Measurements from ENCODE around the gene NR1H2.

The NR1H2 gene

GRCh38 chr19:50380751-50381151 is 4.5 kb downstream of the NR1H2 start:
- no peak for TF ChIP-seq CTCF (IDR thresholded peaks at IDR 0.05)
- H3K4me3 ChIP-seq = no peak overlapping the region
- no peak overlapping the region for H3K27ac ChIP-seq
- DNase-seq (ENCODE audit: low spot score) = no peak

GRCh38 chr19:50381881-50382729 is 5.8 kb downstream of the NR1H2 start:
- Histone ChIP-seq H3K4me3 (no peak overlapping the region), H3K27ac (no peak overlapping the region)
- DNase-seq (ENCODE audit: low spot score) = no peak
- no peak for TF ChIP-seq CTCF (IDR thresholded peaks at IDR 0.05)

- no peak for DNase-seq (ENCODE audit: low spot score)
- H3K27ac ChIP-seq = peak overlapping the region; percentile 81 to 96
- TF ChIP-seq CTCF (IDR thresholded peaks at IDR 0.05) = no peak
- peak overlapping the region; percentile 79 for H3K4me3 ChIP-seq
These were observed 7.0 kb downstream of the NR1H2 start for GRCh38 chr19:50383001-50383851.

GRCh38 chr19:50383852-50384684 is 7.8 kb downstream of the NR1H2 start, which contains the start of gene POLD1:
Gene POLD1 (plus strand): TSS chr19:50384347. CDS start chr19:50398852, 14,505 bp downstream.
- peak; percentile 97 for DNase-seq (ENCODE audit: low spot score)
- Histone ChIP-seq H3K27ac (peak within 1 kb of the TSS; percentile 81 to 96), H3K4me3 (peak within 1 kb of the TSS; percentile 79)
- no peak for TF ChIP-seq CTCF (IDR thresholded peaks at IDR 0.05)

GRCh38 chr19:50384685-50385535 is 8.7 kb downstream of the NR1H2 start:
- peak overlapping the region; percentile 79 for H3K4me3 ChIP-seq
- no peak for DNase-seq (ENCODE audit: low spot score)
- no peak for TF ChIP-seq CTCF (IDR thresholded peaks at IDR 0.05)
- H3K27ac ChIP-seq = peak overlapping the region; percentile 81 to 96
